Duodenal mucosa (tissue), 2 donors: Measurements from ENCODE around the gene ALDH5A1.

Source experiments
- H3K27ac ChIP-seq: one replicate; pipeline ENCODE4 v1.7.0; 2013; ENCODE audit warnings: low read depth, low read length
- H3K27me3 ChIP-seq, 2 donors: one replicate each; pipeline ENCODE4 v1.7.0; 2013; ENCODE audit warnings: low read length in 2 of 2, control low read depth in 1 of 2; ENCODE audit not compliant: insufficient read depth in 2 of 2, control insufficient read depth in 1 of 2
- H3K36me3 ChIP-seq, 2 donors: one replicate each; pipeline ENCODE4 v1.7.0; 2013; ENCODE audit warnings: low read length in 2 of 2, control low read depth in 1 of 2; ENCODE audit not compliant: insufficient read depth in 2 of 2, control insufficient read depth in 1 of 2
- H3K4me1 ChIP-seq, 2 donors: one replicate each; pipeline ENCODE4 v1.7.0; 2013; ENCODE audit warnings: low read length in 2 of 2, control low read depth in 1 of 2; ENCODE audit not compliant: insufficient read depth in 2 of 2, control insufficient read depth in 1 of 2
- H3K4me3 ChIP-seq, 2 donors: one replicate each; pipeline ENCODE4 v1.7.0; 2013; ENCODE audit warnings: low read length in 2 of 2, low read depth in 1 of 2
- H3K9ac ChIP-seq, 2 donors: one replicate each; pipeline ENCODE4 v1.7.0; 2013; ENCODE audit warnings: low read length in 2 of 2, low read depth in 1 of 2
- H3K9me3 ChIP-seq, 2 donors: one replicate each; pipeline ENCODE4 v1.7.0; 2013; ENCODE audit warnings: low read length in 2 of 2, control low read depth in 1 of 2; ENCODE audit not compliant: control insufficient read depth in 1 of 2

ALDH5A1 gene

GRCh38 chr6:24543683-24544082, 48.9 kb downstream of the ALDH5A1 start:
- no peaks in the 10 kb centered on the region for H3K9me3 ChIP-seq
- peaks cover 0 to 7% of the 10 kb centered on the region in 2 donors for H3K27me3 ChIP-seq
- no peaks in the 10 kb centered on the region for H3K4me1 ChIP-seq
- no peak overlapping the region for H3K9ac ChIP-seq
- no peak overlapping the region for H3K27ac ChIP-seq
- H3K36me3 ChIP-seq: no peaks in the 10 kb centered on the region
- H3K4me3 ChIP-seq: no peak overlapping the region

DNA sequence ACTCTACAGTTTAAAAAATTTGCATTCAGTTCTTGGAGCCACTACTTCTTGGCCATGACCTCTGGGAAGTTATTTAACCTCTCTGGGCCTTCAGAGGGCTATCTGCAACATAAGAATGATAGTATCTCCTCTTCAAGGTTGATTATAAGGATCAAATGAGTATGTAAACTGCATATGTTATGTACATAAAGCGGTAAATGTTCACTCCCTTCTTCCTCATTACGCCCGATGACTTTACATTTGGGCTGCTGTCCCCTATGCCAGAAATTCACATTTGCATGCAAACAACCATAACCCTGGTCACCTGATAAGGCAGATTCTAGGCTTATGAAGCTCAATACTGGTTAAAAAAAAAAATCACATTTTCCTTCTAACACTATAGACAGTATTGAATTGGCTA, 50.4 kb downstream of the ALDH5A1 start:
- Histone ChIP-seq H3K27ac (no peak overlapping the region), H3K9ac (no peak overlapping the region), H3K4me3 (no peak overlapping the region), H3K9me3 (no peaks in the 10 kb centered on the region), H3K27me3 (peaks cover 0 to 7% of the 10 kb centered on the region in 2 donors), H3K36me3 (no peaks in the 10 kb centered on the region), H3K4me1 (no peaks in the 10 kb centered on the region)

DNA sequence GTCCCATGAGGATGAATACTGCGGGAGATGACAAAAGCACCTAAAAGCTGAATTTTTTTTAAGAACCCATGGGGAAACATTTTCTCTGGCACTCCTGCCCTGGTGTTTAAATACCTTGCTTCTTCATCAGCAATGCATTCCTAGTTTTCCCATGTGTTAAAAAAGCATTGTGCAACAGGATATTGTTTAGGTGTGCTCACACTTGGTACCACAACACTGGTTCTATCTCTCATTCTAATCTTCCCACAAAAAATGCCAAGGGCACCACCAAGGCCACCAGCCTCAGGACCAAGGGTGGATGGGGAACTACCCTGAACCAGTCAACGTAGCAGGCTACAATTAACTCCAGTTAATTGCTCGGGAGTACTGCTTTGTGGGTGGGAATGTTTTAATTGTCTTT, 50.9 kb downstream of the ALDH5A1 start:
- Histone ChIP-seq H3K36me3 (no peaks in the 10 kb centered on the region), H3K9ac (no peak overlapping the region), H3K4me3 (no peak overlapping the region), H3K27me3 (peaks cover 0 to 7% of the 10 kb centered on the region in 2 donors), H3K4me1 (no peaks in the 10 kb centered on the region), H3K27ac (no peak overlapping the region), H3K9me3 (no peaks in the 10 kb centered on the region)

GRCh38 chr6:24546439-24546838, 51.7 kb downstream of the ALDH5A1 start:
- no peaks in the 10 kb centered on the region for H3K4me1 ChIP-seq

GRCh38 chr6:24547243-24547642, 52.5 kb downstream of the ALDH5A1 start:
- H3K9ac ChIP-seq: no peak overlapping the region
- peaks cover 0 to 7% of the 10 kb centered on the region in 2 donors for H3K27me3 ChIP-seq
- no peaks in the 10 kb centered on the region for H3K4me1 ChIP-seq
- H3K36me3 ChIP-seq: no peaks in the 10 kb centered on the region
- H3K27ac ChIP-seq: no peak overlapping the region
- no peak overlapping the region for H3K4me3 ChIP-seq
- H3K9me3 ChIP-seq: no peaks in the 10 kb centered on the region

More at GRCh38 chr6:24546439-24546838, 51.7 kb downstream of the ALDH5A1 start:
- Histone ChIP-seq H3K4me3 (no peak overlapping the region), H3K27me3 (peaks cover 0 to 7% of the 10 kb centered on the region in 2 donors), H3K9me3 (no peaks in the 10 kb centered on the region), H3K27ac (no peak overlapping the region), H3K9ac (no peak overlapping the region), H3K36me3 (no peaks in the 10 kb centered on the region)

DNA sequence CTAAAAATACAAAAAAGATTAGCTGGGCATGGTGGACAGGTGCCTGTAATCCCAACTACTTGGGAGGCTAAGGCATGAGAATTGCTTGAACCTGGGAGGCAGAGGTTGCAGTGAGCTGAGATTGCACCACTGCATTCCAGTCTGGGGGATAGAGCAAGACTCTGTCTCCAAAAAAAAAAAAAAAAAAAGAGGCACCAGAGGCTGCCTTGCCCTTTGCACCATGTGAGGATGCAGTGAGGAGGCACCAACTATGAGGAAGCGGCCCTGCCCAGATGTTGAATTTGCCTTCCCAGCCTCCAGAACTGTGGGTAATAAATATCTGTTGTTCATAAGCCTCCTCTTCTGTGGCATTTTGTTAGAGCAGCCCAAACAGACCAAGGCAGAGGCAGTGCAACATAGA, 54.4 kb downstream of the ALDH5A1 start:
- Histone ChIP-seq H3K9me3 (no peaks in the 10 kb centered on the region), H3K27ac (no peak overlapping the region), H3K4me1 (no peaks in the 10 kb centered on the region), H3K36me3 (no peaks in the 10 kb centered on the region), H3K4me3 (no peak overlapping the region), H3K9ac (no peak overlapping the region), H3K27me3 (peaks cover 0 to 7% of the 10 kb centered on the region in 2 donors)

- Histone ChIP-seq H3K36me3 (no peaks in the 10 kb centered on the region), H3K4me1 (no peaks in the 10 kb centered on the region), H3K27ac (no peak overlapping the region), H3K27me3 (peaks cover 0 to 7% of the 10 kb centered on the region in 2 donors), H3K4me3 (no peak overlapping the region), H3K9ac (no peak overlapping the region), H3K9me3 (no peaks in the 10 kb centered on the region)
These were observed 55.0 kb downstream of the ALDH5A1 start for GRCh38 chr6:24549674-24550353.

GRCh38 chr6:24551139-24551538, 56.4 kb downstream of the ALDH5A1 start:
- H3K27ac ChIP-seq: no peak overlapping the region
- H3K9me3 ChIP-seq: no peaks in the 10 kb centered on the region
- H3K27me3 ChIP-seq: peaks cover 0 to 7% of the 10 kb centered on the region in 2 donors
- no peaks in the 10 kb centered on the region for H3K36me3 ChIP-seq
- no peaks in the 10 kb centered on the region for H3K4me1 ChIP-seq
- H3K4me3 ChIP-seq: no peak overlapping the region
- H3K9ac ChIP-seq: no peak overlapping the region

- H3K4me1 ChIP-seq: no peaks in the 10 kb centered on the region
- no peak overlapping the region for H3K4me3 ChIP-seq
- H3K27me3 ChIP-seq: no peaks in the 10 kb centered on the region
- no peaks in the 10 kb centered on the region for H3K9me3 ChIP-seq
- no peak overlapping the region for H3K27ac ChIP-seq
- no peaks in the 10 kb centered on the region for H3K36me3 ChIP-seq
- no peak overlapping the region for H3K9ac ChIP-seq
These were observed 59.7 kb downstream of the ALDH5A1 start for GRCh38 chr6:24554474-24554873.

DNA sequence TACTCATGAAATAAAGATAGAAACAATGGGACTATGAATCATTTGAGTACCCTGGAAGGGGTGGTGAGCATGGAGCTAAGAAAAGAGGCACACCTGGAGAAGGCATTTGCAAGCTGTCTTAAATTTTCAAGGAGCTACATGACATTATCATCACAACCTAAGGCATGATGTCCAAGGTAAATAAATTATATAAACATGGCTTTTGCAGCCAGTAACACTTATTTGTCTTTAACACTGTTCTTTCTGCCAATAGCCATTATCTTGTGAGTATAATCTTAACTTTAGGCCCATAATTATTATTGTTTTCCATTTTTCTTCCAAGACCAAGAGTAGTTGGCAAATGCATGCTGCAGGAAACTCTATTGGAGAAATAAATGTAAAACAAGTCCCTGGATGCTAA, 63.7 kb downstream of the ALDH5A1 start:
- no peaks in the 10 kb centered on the region for H3K9me3 ChIP-seq
- no peak overlapping the region for H3K4me3 ChIP-seq
- H3K36me3 ChIP-seq: no peaks in the 10 kb centered on the region
- no peak overlapping the region for H3K9ac ChIP-seq
- no peak overlapping the region for H3K27ac ChIP-seq
- H3K27me3 ChIP-seq: no peaks in the 10 kb centered on the region
- H3K4me1 ChIP-seq: no peaks in the 10 kb centered on the region
